ENCODE data around the gene PAX5. TPM values are rescaled to one million over a fixed set of nuclear protein-coding genes. Genes with fewer than 3 reads are reported as not detected.

Gene PAX5
- total RNA-seq, 1 experiment from 2014 or later, result 0.39 TPM

GRCh38 chr9:36985769-36986467 lies 48.1 kb downstream of the PAX5 start:
- Histone ChIP-seq H2BK120ac (ENCODE audit: low read depth, low read length, poor library complexity, severe bottlenecking) (no peak overlapping the region), H3K4me2 (ENCODE audit: insufficient read depth, insufficient read length, low read length) (peak overlapping the region; percentile 64), H3K4ac (ENCODE audit: low read depth, low read length) (no peak overlapping the region), H4K91ac (ENCODE audit: insufficient read length, low read depth, low read length) (no peak overlapping the region), H2BK5ac (ENCODE audit: insufficient read length, low read length) (no peak overlapping the region), H4K8ac (replicated peaks; ENCODE audit: insufficient read length, low read depth, low read length) (no peak overlapping the region), H3K27me3 (ENCODE audit: insufficient read depth, low read length) (peaks cover 54% of the 10 kb centered on the region), H3K23ac (ENCODE audit: insufficient read length, low read depth, low read length) (no peak overlapping the region), H2BK15ac (ENCODE audit: low read depth, low read length) (no peak overlapping the region), H3K14ac (ENCODE audit: insufficient read depth, low read length) (no peak overlapping the region), H4K5ac (ENCODE audit: insufficient read length, low read depth, low read length) (no peak overlapping the region), H3K56ac (ENCODE audit: insufficient read length, low read depth, low read length) (no peak overlapping the region), H4K20me1 (ENCODE audit: control insufficient read depth, insufficient read depth, insufficient read length) (no peaks in the 10 kb centered on the region), H3K9ac (ENCODE audit: extremely low read depth, insufficient read length, low read length) (no peak overlapping the region), H2BK20ac (ENCODE audit: low read depth, low read length, poor library complexity, severe bottlenecking) (no peak overlapping the region), H3K4me1 (ENCODE audit: insufficient read depth, low read length) (no peaks in the 10 kb centered on the region; the same call in 1 of the 2 replicates), H2AFZ (ENCODE audit: low read length) (no peak overlapping the region), H3K79me2 (ENCODE audit: insufficient read depth, low read length) (no peaks in the 10 kb centered on the region), H3K9me3 (ENCODE audit: control insufficient read depth, low read depth, low read length) (no peaks in the 10 kb centered on the region), H3K79me1 (ENCODE audit: insufficient read depth, low read depth, low read length, poor library complexity, severe bottlenecking) (no peaks in the 10 kb centered on the region), H2BK12ac (ENCODE audit: insufficient read length, low read depth, low read length) (no peak overlapping the region), H2AK5ac (ENCODE audit: insufficient read length, low read length) (no peak overlapping the region), H3K23me2 (ENCODE audit: insufficient read length, low read depth, low read length, poor library complexity, severe bottlenecking) (peaks cover 7% of the 10 kb centered on the region), H3T11ph (ENCODE audit: low read length) (no peak overlapping the region), H3K18ac (ENCODE audit: insufficient read length, low read depth, low read length) (no peak overlapping the region), H3K27ac (ENCODE audit: insufficient read length, low read depth, low read length) (no peak overlapping the region)
- Mint-ChIP-seq H3K27ac (no peak overlapping the region), H3K36me3 (ENCODE audit: insufficient read depth in 1 of 3, low read depth in 3 of 3) (no peaks in the 10 kb centered on the region; a peak in 1 of 7 replicates), H3K4me1 (peaks cover 35 to 38% of the 10 kb centered on the region in 2 experiments), H3K4me3 (peak overlapping the region; percentile 38 to 73), H3K27me3 (ENCODE audit: low read depth) (peaks cover 95% of the 10 kb centered on the region), H3K9me3 (peaks cover 0 to 3% of the 10 kb centered on the region in 2 experiments; a peak in 1 of 5 replicates)
- no CpG with 5 or more reads among the region's 70 CpGs for WGBS (ENCODE audit: extremely low coverage, insufficient read length, low lambda C conversion rate)
- TF ChIP-seq, protein P1, sequence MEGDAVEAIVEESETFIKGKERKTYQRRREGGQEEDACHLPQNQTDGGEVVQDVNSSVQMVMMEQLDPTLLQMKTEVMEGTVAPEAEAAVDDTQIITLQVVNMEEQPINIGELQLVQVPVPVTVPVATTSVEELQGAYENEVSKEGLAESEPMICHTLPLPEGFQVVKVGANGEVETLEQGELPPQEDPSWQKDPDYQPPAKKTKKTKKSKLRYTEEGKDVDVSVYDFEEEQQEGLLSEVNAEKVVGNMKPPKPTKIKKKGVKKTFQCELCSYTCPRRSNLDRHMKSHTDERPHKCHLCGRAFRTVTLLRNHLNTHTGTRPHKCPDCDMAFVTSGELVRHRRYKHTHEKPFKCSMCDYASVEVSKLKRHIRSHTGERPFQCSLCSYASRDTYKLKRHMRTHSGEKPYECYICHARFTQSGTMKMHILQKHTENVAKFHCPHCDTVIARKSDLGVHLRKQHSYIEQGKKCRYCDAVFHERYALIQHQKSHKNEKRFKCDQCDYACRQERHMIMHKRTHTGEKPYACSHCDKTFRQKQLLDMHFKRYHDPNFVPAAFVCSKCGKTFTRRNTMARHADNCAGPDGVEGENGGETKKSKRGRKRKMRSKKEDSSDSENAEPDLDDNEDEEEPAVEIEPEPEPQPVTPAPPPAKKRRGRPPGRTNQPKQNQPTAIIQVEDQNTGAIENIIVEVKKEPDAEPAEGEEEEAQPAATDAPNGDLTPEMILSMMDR (conservative IDR thresholded peaks at IDR 0.05), result no peak
- DNase-seq, result peak; percentile 63
